HG03095 (cell line): ENCODE data around the gene FBXL5.
"Not testable (repeated sequence)": the region's sequence is repeated elsewhere in the genome, so short reads cannot be mapped to it uniquely, and the experiment has no call there.

Source experiments
- ATAC-seq: cut with Tn5 transposase; IDR thresholded peaks from one replicate; pipeline ENCODE4 v1.9.1; 2021; ENCODE audit warnings: moderate library complexity; ENCODE audit not compliant: unreplicated experiment

FBXL5 gene

DNA sequence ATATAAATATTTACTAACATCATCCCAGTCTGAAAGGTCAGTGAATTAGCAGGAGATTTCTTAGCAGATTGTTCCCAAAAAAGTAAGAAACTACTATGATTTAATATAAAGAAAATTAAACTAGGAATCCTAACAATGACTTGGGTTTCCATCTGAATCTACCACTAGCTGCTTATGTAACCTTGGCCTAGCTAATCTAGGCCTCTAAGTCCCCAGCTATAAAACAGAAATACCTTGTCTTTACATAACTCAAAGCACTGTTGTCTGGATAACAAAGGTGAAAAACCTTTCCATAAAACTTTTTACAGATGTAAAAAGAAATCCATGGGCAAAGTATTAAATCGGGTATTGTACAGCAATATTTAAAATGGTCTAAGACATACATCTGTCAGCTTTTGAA is 3.0 kb downstream of the FBXL5 start:
- no peak for ATAC-seq

DNA sequence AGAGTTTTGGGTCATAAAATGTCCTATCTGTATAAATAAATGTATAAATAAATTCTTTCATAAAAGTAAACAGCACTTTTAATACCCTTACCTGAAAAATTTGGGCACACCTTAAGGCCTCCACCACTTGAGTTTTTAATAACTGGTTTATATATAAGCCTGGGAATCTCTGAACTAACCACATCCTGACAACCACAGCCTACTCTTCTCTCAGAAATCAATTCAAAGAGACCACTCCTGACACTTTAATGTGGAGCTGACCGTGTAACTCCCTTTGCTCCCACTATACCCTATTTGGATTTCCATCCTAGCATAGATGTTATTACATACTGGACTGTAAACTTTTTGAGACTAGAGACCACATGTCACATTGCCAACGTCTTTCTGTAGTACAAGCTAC is 3.5 kb downstream of the FBXL5 start:
- ATAC-seq = no peak

DNA sequence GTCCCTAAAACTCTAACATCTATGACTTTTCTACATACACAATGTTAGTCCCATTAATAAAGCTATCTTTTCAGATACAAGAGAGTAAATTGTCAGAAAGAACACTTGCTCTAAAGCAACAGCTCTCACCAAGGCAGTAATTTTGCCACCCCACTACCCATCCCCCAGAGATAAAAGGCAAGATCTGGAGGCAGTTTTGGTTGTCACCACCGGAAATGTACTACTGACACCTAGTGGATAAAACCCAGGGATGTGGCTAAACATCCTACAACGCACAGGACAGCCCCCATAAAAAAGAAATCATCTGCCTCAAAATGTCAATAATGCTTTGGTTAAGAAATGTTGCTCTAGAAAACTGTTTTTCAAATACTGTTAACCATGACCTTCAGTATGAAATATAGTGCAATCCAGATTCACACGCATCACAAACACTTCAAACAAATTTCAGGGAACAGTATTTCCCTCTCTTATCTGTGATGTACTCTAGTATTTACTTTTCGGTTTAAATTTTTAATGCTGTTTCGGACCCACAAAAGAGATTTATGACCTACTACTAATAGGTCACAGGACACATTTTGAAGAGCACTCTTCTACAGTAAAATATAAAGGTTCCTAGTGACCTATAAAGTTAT is 5.1 kb downstream of the FBXL5 start:
- no peak for ATAC-seq

DNA sequence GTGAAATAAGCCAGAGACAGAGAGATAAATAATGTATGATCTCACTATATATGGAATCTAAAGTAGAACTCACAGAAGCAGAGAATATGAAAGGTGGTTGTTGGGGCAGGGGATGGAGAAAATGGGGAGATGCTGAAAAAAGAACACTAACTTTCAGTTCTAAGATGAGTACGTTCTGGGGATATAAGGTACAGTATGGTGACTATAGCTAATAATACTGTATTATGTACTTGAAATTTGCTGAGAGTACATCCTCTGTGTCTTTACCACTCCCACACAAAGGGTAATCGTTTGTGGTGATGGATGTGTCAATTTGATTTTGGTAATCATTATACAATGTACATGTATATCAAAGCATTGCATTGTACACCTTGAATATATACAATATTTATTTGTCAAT is 6.6 kb downstream of the FBXL5 start:
- no peak for ATAC-seq

DNA sequence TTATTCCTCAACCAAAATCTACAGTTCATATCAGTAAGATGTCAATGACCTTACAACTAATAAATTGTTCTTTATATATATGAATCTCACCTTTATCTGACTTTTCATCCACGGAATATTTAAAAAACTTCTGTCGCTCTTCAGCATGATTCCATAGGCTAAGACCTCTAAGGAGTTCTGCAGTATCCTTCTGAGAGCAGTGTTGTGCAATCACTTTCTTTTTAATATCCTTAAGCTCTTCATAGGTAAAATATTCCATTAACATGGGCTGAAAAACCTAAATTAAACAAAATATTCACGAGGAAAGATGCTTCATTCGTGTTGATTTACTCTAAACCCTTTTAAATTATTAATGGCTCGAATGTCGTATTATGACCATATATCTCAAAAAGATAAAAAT is 16.7 kb downstream of the FBXL5 start:
- ATAC-seq = no peak

DNA sequence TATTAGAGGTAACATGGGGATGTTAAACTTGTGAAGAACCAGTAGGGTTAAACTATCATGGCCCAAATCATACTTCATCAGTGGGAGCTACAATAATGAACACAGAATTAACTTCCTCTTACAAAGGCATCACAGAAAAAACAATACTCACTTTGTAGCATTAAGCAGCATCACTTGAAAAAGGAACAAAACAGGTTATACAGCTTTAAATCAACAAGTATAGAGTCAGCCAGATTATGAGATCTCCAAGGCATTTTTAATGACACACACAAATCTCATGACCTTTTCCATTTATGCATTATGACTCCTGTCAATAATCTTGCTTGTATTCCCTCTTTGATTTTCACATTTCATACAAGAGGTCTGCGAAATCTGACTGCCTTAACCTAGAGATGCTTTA is 18.3 kb downstream of the FBXL5 start:
- ATAC-seq = no peak

DNA sequence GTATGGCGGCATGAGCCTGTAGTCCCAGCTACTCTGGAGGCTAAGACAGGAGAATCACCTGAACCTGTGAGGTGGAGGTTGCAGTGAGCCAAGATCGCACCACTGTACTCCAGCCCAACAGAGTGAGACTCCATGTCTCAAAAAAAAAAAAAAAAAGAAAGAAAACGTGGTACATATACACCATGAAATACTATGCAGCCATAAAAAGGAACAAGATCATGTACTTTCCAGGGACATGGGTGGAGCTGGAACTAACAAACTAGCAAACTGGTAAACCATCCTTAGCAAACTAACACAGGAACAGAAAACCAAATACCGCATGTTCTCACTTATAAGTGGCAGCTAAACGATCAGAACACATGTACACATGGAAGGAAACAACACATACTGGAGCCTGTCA is 37.8 kb downstream of the FBXL5 start:
- ATAC-seq = not testable (repeated sequence)

DNA sequence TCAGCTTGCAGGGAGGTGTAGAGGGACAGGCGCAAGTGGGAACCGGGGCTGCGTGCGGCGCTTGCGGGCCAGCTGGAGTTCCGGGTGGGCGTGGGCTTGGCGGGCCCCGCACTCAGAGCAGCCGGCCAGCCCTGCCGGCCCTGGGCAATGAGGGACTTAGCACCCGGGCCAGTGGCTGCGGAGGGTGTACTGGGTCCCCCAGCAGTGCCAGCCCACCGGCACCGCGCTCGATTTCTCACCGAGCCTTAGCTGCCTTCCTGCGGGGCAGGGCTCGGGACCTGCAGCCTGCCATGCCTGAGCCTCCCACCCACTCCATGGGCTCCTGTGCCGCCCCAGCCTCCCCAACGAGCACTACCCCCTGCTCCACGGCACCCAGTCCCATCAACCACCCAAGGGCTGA is 40.3 kb downstream of the FBXL5 start:
- not testable (repeated sequence) for ATAC-seq

DNA sequence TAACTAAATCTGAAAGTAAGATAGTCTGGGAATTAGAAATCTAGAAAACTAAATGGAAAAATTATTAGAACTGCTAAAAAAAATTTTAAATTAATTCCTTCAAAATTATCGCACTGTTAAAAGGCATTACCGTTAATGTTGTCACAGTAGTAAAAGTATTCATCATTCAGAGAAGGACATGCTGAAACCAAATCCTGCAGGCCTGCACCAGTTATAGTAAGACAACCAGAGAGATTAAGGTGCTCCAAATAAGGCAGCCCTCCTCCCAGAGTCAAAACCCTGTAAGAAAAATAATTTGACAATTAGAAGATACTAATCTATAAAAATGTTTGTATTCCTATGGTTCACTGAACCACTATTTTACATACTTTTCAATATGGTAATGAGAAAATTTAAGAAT is 43.0 kb downstream of the FBXL5 start:
- no peak for ATAC-seq

DNA sequence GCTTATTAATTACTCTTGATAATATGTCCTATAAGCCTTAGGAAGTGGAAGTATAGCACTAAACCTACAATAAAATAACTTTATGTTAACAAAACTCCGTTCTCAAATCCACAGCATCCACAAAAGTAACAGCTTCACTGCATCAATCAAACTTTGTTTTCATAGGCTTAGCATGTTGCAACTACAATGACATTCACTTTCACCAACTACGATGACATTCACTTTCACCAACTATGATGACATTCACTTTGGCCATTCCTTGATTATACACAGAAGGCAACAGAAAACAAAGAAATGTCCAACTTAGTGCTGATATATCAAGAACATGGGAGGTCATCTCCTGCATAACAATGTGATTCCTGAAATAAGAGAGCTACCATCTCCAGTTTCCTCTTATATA is 44.3 kb downstream of the FBXL5 start:
- no peak for ATAC-seq

DNA sequence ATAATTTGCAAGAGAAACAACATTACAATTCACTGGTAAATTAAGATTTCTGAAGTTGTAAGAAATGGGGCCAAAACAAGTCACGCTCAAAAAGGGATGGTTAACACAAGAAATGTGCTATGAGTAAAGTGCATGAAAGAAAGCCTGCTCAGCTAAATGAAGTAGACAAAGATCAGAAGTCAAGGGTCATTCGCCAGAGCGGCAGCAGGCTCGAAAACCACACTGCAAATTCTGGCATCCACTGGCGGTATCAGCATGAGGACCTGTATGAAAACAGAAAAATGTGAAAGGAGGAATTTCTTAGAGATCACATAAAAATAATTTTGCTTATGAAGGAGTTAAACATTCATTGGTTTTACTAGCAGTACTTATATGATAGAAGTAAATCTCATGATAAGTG is 49.6 kb downstream of the FBXL5 start:
- no peak for ATAC-seq

DNA sequence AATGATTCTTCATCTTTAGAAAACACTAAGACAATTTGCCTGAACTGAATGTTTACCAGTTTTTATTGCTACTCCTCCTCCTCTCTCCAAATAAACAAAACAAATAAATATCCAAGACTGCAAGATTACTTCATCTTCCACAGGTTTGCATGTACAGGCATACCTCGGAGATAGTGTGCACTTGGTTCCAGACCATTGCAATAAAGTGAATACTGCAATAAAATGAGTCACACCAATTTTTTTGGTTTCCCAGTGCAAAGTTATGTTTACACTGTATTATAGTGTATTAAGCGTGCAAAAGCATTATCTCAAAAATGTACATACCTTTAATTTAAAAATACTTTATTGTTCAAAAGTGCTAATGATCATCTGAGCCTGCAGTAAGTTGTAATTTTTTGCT is 53.3 kb downstream of the FBXL5 start:
- no peak for ATAC-seq

DNA sequence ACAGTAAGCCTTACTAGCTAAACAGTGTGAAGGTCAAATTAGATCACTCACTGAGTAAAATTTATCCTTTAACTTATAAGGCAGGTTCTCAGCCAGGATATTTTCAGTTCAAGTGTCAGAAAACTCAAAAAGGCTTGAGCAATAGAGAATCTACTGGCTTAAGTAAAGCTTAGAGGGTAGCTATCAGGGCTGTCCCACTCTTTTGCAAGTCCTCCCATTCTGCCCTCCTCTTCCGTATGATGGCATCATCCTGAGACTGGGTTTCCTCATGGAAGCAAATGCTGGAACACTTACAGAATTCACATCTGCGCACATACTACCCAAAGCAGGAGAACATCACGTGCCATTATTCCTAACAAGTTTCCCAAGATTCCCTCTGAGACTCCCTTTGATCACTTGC is 55.0 kb downstream of the FBXL5 start:
- no peak for ATAC-seq

DNA sequence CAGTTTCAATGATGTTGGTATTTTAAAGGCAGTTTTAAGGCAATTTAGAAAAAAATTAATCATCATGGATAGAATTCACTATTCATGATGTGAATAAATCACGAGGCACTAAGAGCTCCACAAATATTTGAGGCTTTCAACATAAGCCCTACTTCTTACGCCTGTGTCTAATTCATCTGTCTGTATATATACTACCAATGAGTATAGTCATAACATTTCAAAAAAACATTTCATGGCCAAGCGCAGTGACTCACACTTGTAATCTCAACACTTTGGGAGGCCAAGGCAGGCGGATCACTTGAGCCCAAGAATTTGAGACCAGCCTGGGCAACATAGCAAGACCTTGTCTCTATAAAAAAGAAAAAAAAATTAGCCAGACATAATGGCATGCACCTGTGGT is 56.5 kb downstream of the FBXL5 start:
- ATAC-seq = no peak

DNA sequence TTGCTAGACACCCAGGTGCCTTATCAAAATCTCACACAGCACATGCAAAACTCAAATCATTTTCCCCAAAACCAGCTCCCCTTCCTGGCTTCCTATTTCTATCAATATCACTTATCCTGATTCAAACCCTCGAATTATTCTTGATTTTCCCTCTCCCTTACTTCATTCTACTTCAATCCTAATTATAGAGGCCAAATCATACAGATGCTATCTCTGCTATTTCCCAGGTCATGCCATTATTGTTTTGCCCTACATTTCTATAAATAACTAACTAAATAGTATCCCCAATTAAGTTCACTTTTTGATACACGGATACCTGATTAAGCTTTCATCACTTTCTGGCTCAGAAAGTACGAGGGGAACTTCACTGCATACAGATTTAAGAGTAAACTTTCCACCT is 62.4 kb downstream of the FBXL5 start:
- no peak for ATAC-seq

DNA sequence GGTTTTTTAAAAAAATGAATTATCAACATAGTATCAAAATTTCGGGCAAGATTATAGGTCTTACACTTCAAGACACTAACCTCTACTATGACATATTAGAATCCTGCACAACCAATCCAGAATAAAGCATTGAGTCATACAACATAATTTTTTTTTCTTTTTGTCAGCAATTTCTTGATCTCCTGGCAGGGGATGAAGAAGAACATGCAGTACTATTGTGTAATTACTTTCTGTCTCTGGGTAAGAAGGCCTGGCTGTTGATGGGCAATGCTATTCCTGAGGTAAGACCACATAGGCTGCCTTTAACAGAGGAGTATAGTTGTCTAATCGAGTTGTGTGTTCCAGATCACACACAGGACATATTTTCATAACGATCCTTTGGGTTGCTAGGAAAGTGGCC is 67.5 kb downstream of the FBXL5 start:
- no peak for ATAC-seq

DNA sequence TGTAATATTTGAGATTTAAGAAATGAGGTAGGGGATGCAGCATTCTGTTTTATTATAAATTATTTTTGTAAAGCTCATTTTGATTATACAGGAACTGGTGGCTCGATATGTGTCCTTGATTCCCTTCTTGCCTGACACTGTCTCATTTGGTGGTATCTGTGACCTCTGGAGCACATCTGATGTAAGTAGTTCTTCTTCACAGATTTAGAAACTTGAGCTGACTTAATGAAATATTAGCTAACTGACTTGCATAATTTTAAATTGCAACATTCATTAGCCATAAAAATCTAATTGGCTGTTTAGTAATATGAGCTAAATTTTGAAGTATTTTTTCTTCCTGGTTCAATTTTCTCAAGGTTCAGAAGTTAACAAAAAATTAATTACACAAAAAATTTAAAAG is 69.1 kb downstream of the FBXL5 start:
- ATAC-seq = no peak

DNA sequence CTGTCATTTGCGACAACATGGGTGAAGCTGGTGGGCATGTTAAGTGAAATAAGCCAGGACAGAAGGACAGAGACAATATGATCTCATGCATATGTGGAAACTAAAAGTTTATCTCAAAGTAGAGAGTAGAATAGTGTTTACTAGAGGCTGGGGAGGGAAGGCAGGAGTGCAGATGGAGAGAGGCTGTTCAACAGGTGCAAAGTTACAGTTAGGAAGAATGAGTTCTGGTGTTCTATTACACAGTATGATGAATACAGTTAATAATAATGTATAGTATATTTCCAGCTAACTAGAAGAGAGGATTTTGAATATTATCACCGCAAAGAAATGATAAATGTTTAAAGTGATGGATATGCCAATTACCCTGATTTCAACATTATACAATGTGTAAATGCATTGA is 69.8 kb downstream of the FBXL5 start:
- ATAC-seq = no peak

DNA sequence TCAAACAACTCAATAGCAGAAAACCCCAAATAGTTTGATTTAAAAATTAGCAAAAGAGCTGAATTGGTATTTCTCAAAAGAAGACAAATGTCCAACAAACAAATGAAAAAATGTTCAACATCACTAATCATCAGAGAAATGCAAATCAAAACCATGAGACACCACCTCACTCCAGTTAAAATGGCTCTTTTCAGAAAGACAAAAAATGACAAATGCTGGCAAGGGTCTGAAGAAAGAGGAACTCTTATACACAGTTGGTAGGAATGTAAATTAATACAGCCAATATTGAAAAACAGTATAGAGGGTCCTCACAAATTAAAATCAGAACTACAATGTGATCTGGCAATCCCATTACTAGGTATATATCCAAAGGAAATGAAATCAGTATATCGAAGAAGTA is 70.4 kb downstream of the FBXL5 start:
- ATAC-seq = no peak

DNA sequence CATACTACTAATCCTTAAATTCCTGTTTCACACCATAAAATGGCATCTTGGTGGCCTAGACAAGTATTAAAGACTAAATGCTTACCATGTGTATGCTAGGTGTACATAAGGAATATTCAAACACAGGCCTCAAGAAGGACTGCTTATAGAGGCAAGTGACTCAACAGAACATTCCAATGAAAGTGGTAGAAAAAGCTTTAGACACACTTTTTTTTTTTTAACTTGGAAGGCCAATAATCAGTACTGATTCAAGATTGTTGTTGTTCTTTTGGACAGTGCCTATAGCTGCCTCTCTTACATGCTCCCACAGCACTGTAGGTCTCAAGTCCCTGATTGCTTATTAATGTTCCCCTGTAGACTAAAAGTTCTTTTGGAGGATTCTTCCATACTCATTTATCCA is 77.6 kb downstream of the FBXL5 start:
- ATAC-seq = no peak

DNA sequence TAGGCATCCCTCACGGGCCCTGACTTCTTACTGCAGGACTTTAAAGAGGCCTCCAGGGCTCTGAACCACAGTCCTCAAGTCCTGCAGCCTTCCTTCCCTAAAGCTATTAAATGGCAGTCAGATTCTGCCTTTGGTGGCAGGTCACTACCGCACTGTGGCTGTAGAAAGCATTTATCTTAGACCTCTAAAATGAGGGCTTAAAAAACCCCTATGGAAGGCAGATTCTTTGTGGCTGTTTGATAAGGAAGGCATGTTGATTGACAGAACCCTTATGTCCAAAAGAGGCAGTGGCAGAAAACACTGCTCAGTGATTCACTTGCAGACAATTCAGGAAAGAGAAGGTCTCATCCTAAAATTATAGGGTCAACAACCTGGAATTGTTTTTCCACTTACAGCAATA is 79.2 kb downstream of the FBXL5 start:
- no peak for ATAC-seq

DNA sequence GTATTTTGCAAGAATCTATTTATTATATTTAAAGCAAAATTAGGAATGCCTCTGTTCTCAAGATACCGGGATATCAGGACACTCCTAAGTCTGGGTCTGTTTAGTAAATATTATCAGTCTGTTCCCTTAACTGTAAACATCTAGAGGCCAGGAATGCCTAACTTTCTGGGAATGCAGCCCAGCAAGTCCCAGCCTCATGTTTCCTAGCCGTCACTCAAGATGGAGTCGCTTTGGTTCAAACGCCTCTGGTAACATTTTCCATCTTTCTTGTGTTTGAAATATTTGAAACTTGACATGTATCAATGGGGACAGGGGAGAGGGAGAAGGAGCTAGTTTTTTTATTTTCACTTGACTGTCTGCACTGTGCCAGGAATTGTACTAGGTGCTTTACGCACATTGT is 85.4 kb downstream of the FBXL5 start:
- no peak for ATAC-seq

DNA sequence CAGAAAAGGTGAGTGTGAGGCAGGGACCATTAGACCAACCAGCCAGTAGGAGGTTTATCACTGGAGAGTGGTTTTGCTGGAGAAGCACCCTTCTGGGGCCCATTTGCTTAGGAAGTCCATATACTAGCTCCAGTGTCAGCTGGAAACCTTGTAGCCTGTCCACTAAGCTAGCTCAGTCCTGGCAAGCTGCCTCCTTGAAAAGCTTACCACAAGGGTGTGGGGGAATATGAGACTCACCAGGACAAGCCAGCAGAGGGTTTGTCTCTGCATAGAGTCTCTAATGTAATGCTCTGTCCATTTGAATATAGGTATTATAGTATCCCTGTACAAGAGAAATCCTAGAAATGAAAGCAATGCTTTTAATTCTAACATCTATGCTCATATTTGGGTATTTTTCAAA is 86.3 kb downstream of the FBXL5 start:
- ATAC-seq = no peak

DNA sequence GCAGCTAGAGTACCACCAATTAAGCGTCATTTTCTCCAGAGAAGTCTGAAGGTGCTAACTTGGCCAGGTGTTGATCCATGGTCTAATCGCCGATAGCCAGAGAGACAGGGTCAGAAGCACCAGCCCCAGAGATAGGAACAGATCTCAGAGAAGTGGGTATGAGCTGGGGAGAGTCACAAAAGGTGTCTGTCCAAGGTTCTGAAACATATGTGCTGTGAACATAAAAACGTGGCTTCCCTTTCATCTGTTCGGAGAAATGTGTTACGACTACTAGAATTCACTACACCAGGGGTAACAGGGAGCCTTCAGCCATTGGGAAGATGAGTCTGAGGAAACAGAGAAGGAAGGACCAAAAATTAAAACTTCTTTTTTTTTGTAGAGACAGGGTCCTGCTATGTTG is 91.3 kb downstream of the FBXL5 start:
- no peak for ATAC-seq
